Heart left ventricle (tissue), 16 donors: ENCODE measurements around the gene LEPROT. TPM values are rescaled to one million over a fixed set of nuclear protein-coding genes. Genes with fewer than 3 reads are reported as not detected.

Experiments
- ATAC-seq, 4 donors: fragments of 200-7000 bp; cut with Tn5 transposase; one replicate each; pipeline ENCODE4 v1.9.1; 2020 to 2022; ENCODE audit warnings: moderate library complexity in 4 of 4, mild to moderate bottlenecking in 3 of 4, moderate number of reproducible peaks in 1 of 4
- DNase-seq, 5 donors: peaks; one replicate each; pipeline ENCODE4 v3.0.0-alpha.2; 2020
- H3K27ac ChIP-seq, 12 donors: fragments of 200-600 bp; sonication (generic) in 4 of 12; one replicate each; pipeline versions ENCODE4 v1.5.0 to v1.8.0; 2016 to 2022; ENCODE audit warnings: mild to moderate bottlenecking in 2 of 12
- H3K27me3 ChIP-seq, 9 donors: fragments of 200-600 bp; sonication (generic) in 2 of 9; one replicate each; pipeline versions ENCODE4 v1.5.1 to v1.8.0; 2016 to 2022; ENCODE audit warnings: mild to moderate bottlenecking in 3 of 9
- H3K36me3 ChIP-seq, 9 donors: fragments of 200-600 bp; sonication (generic) in 2 of 9; one replicate each; pipeline versions ENCODE4 v1.5.0 to v1.8.0; 2018 to 2022; ENCODE audit warnings: mild to moderate bottlenecking in 2 of 9
- H3K4me1 ChIP-seq, 12 donors: fragments of 200-600 bp; sonication (generic) in 4 of 12; one replicate each; pipeline versions ENCODE4 v1.5.0 to v1.8.0; 2016 to 2022; ENCODE audit warnings: mild to moderate bottlenecking in 3 of 12
- H3K4me3 ChIP-seq, 12 donors: fragments of 200-600 bp; sonication (generic) in 4 of 12; one replicate each; pipeline versions ENCODE4 v1.5.0 to v1.8.0; 2017 to 2022; ENCODE audit warnings: mild to moderate bottlenecking in 9 of 12, moderate library complexity in 4 of 12
- H3K9me3 ChIP-seq, 12 donors: fragments of 200-600 bp; sonication (generic) in 4 of 12; one replicate each; pipeline versions ENCODE4 v1.5.0 to v1.8.0; 2016 to 2022; ENCODE audit warnings: mild to moderate bottlenecking in 1 of 12
- CTCF ChIP-seq, 12 donors: fragments of 200-600 bp; sonication (generic) in 4 of 12; IDR thresholded peaks; one replicate each; pipeline versions ENCODE4 v1.5.0 to v1.8.0; 2018 to 2022; ENCODE audit warnings: antibody characterized with exemption in 12 of 12, mild to moderate bottlenecking in 5 of 12
- POLR2A ChIP-seq, 2 donors: fragments of 450-650 bp; IDR thresholded peaks; one replicate each; pipeline ENCODE4 v1.6.1; 2017; ENCODE audit warnings: antibody characterized with exemption in 2 of 2, mild to moderate bottlenecking in 2 of 2, moderate library complexity in 2 of 2
- WGBS, 4 donors: extraction: QIAGEN DNeasy Blood & Tissue Kit in 2 of 4; methylation state at CpG; one replicate each; pipeline versions ENCODE4 v1.1.5 to v1.1.7; 2013 to 2018; 5-methylcytosine and 5-hydroxymethylcytosine counted together
- intact Hi-C, 10 donors: fragments of 100-400 bp; cut with DNase I; formaldehyde crosslinking; loops; one replicate each; pipeline versions ENCODE4 v1.11.1 to v1.14.2; 2022
- polyA plus RNA-seq, 2 donors: library from polyadenylated mRNA; stranded (reverse); fragments of 200-250 nt; gene quantifications; one replicate each; pipeline ENCODE4 v1.2.3, GENCODE V29; 2013
- total RNA-seq, 9 donors: library from RNA; depleted of rRNA in 2 of 9; stranded (reverse); fragments of >200 nt in 2 of 9; fragmentation: NEBNext Ultra II Directional in 3 of 9; extraction: Animal tissue kit (Norgen Biotek cat#: 25700) in 3 of 9; gene quantifications; one replicate each; pipeline versions ENCODE4 v1.1.0 to v1.2.4, GENCODE V29; 2016 to 2023
- donor health status: ischemic (EF 13 %, LVEDD 7.1; RV severe dilation, severe dysfunction).
- donor health status: healthy with polysubstance abuse.
- donor health status: DM: no; HTN: yes; CAD: no.
- donor health status: DM: no; HTN: no; CAD: no.
- donor health status: ischemic (EF 25% LVEDD 6.9; RV normal size, moderate dysfunction).
- donor health status: ischemic (EF 25% LVEDD 5.7; RV mildly dilated, moderate dysfunction).
- donor health status: healthy.
- donor health status: DM: yes; HTN: yes; CAD: no.
- donor health status: ischemic (EF 35%, LVEDD 5.7; RV mildly dilated, moderate dysfunction).
- donor health status: nonischemic (EF 11% LVEDD 7.7; RV severe dilation, severe dysfunction).
- donor health status: DM: yes; HTN: yes; CAD: no.
- donor health status: PGD.
- donor health status: ischemic (EF 29% LVEDD 5.4; RV normal size, mild dysfunction).
- donor health status: nonischemic (EF 23%, LVEDD 6.1; RV moderate dilation, normal function).

The LEPROT gene
- total and polyA plus RNA-seq, 11 donors: 20.8 to 66.2 (median 46.2) TPM

GRCh38 chr1:65483993-65484754 lies 63.7 kb downstream of the LEPROT start:
- intact Hi-C loops: no loop called here
- no peak overlapping the region for H3K4me3 ChIP-seq
- H3K27ac ChIP-seq: no peak overlapping the region
- no peak for ATAC-seq
- H3K4me1 ChIP-seq: no peaks in the 10 kb centered on the region
- H3K9me3 ChIP-seq: no peaks in the 10 kb centered on the region
- TF ChIP-seq POLR2A (IDR thresholded peaks at IDR 0.05) (no peak), CTCF (IDR thresholded peaks at IDR 0.05) (no peak)
- no peak for DNase-seq
- H3K27me3 ChIP-seq: no peaks in the 10 kb centered on the region
- 84 to 88% (median 85%) methylated on average over 8 of the region's 8 CpGs for WGBS, 4 donors
- no peaks in the 10 kb centered on the region for H3K36me3 ChIP-seq

Other genes starting within 250 kb of the LEPROT start
- gene DNAJC6, start 111.1 kb upstream of the LEPROT start, total RNA-seq: 10 to 100 TPM in 4 of 9 donors, 1 to 10 TPM in 5; 7.6 to 14.1 (median 10.0) TPM
- 1 to 10 TPM in 1 of 2 donors, under 1 TPM in 1; 0.50 to 5.6 TPM for gene DNAJC6, start 111.1 kb upstream of the LEPROT start, polyA plus RNA-seq
- gene LEPR, start within 50 bp of the LEPROT start, total RNA-seq: 10 to 100 TPM in 2 of 9 donors, 1 to 10 TPM in 7; 3.4 to 11.6 (median 5.5) TPM
- gene LEPR, start within 50 bp of the LEPROT start, polyA plus RNA-seq: 1 to 10 TPM; 1.5 to 2.3 TPM